Measurements from ENCODE around the gene ZNF654. TPM values are rescaled to one million over a fixed set of nuclear protein-coding genes. Genes with fewer than 3 reads are reported as not detected.

Gene ZNF654
- 22.5 and 24.4 TPM in 2 replicates for total RNA-seq

- intact Hi-C loops (cut with micrococcal nuclease): loop anchor here (1.0 to 2.0 kb wide), 10 partner anchors 9 to 831 kb away; partner anchors contain the start of genes C3orf38 and CHMP2B
Observed at GRCh38 chr3:88058581-88059379, at the start of gene ZNF654, which contains the start of gene CGGBP1. TSS of gene ZNF654 (plus strand) at chr3:88059255. CDS start at chr3:88059320, 65 bp downstream. TSS of gene CGGBP1 (minus strand) at chr3:88059005. CDS start at chr3:88055976, 3,029 bp downstream.

GRCh38 chr3:88010810-88011209 is 48.2 kb upstream of the ZNF654 start:
- intact Hi-C loops (cut with micrococcal nuclease): no loop called here

GRCh38 chr3:88013592-88013991 is 45.5 kb upstream of the ZNF654 start:
- intact Hi-C loops (cut with micrococcal nuclease): no loop called here

- intact Hi-C loops (cut with micrococcal nuclease): loop anchor here (5.0 kb wide), 1 partner anchor 132 kb away; the partner anchor contains the start of gene C3orf38
Observed at GRCh38 chr3:88015656-88016055, 43.4 kb upstream of the ZNF654 start.

GRCh38 chr3:88019024-88019423 is 40.0 kb upstream of the ZNF654 start:
- intact Hi-C loops (cut with micrococcal nuclease): loop anchor here (1.0 to 5.0 kb wide), 3 partner anchors 12 to 128 kb away; partner anchors contain the start of genes C3orf38, CGGBP1 and ZNF654

- intact Hi-C loops (cut with micrococcal nuclease): no loop called here
Observed at GRCh38 chr3:88025001-88025552, 34.0 kb upstream of the ZNF654 start.

GRCh38 chr3:88028876-88029275 is 30.2 kb upstream of the ZNF654 start:
- intact Hi-C loops (cut with micrococcal nuclease): no loop called here

- intact Hi-C loops (cut with micrococcal nuclease): loop anchor here (5.0 kb wide), 1 partner anchor 803 kb away; the partner anchor contains the start of gene CHMP2B
Observed at GRCh38 chr3:88030210-88030609, 28.8 kb upstream of the ZNF654 start.

GRCh38 chr3:88031642-88032077 is 27.4 kb upstream of the ZNF654 start:
- intact Hi-C loops (cut with micrococcal nuclease): loop anchor here (1.0 to 5.0 kb wide), 6 partner anchors 12 to 804 kb away; partner anchors contain the start of genes CGGBP1, CHMP2B and ZNF654

GRCh38 chr3:88032245-88032644 is 26.8 kb upstream of the ZNF654 start:
- intact Hi-C loops (cut with micrococcal nuclease): loop anchor here (5.0 kb wide), 1 partner anchor 805 kb away; the partner anchor contains the start of gene CHMP2B

- intact Hi-C loops (cut with micrococcal nuclease): loop anchor here (5.0 kb wide), 1 partner anchor 806 kb away; the partner anchor contains the start of gene CHMP2B
Observed at GRCh38 chr3:88033079-88033478, 26.0 kb upstream of the ZNF654 start.

GRCh38 chr3:88033808-88034207 is 25.2 kb upstream of the ZNF654 start:
- intact Hi-C loops (cut with micrococcal nuclease): loop anchor here (5.0 kb wide), 1 partner anchor 807 kb away; the partner anchor contains the start of gene CHMP2B

- intact Hi-C loops (cut with micrococcal nuclease): loop anchor here (5.0 kb wide), 1 partner anchor 807 kb away; the partner anchor contains the start of gene CHMP2B
Observed at GRCh38 chr3:88034491-88035275, 24.4 kb upstream of the ZNF654 start.

GRCh38 chr3:88036221-88036620 is 22.8 kb upstream of the ZNF654 start:
- intact Hi-C loops (cut with micrococcal nuclease): no loop called here

GRCh38 chr3:88038566-88038965 is 20.5 kb upstream of the ZNF654 start:
- intact Hi-C loops (cut with micrococcal nuclease): no loop called here

- intact Hi-C loops (cut with micrococcal nuclease): no loop called here
Observed at GRCh38 chr3:88040529-88040928, 18.5 kb upstream of the ZNF654 start.

GRCh38 chr3:88041005-88041404 is 18.1 kb upstream of the ZNF654 start:
- intact Hi-C loops (cut with micrococcal nuclease): no loop called here

- intact Hi-C loops (cut with micrococcal nuclease): loop anchor here (1.0 kb wide), 1 partner anchor 13 kb away; no protein-coding TSS in a partner anchor
Observed at GRCh38 chr3:88044411-88044810, 14.6 kb upstream of the ZNF654 start.

- intact Hi-C loops (cut with micrococcal nuclease): no loop called here
Observed at GRCh38 chr3:88046766-88047165, 12.3 kb upstream of the ZNF654 start.

- intact Hi-C loops (cut with micrococcal nuclease): loop anchor here (2.0 kb wide), 1 partner anchor 27 kb away; no protein-coding TSS in a partner anchor
Observed at GRCh38 chr3:88057630-88058305, 1.3 kb upstream of the ZNF654 start.
